ENCODE data around the gene CTSH. TPM values are rescaled to one million over a fixed set of nuclear protein-coding genes. Genes with fewer than 3 reads are reported as not detected.

The CTSH gene
- total RNA-seq, 1 donor from 2014 or later: 67.8 TPM

DNA sequence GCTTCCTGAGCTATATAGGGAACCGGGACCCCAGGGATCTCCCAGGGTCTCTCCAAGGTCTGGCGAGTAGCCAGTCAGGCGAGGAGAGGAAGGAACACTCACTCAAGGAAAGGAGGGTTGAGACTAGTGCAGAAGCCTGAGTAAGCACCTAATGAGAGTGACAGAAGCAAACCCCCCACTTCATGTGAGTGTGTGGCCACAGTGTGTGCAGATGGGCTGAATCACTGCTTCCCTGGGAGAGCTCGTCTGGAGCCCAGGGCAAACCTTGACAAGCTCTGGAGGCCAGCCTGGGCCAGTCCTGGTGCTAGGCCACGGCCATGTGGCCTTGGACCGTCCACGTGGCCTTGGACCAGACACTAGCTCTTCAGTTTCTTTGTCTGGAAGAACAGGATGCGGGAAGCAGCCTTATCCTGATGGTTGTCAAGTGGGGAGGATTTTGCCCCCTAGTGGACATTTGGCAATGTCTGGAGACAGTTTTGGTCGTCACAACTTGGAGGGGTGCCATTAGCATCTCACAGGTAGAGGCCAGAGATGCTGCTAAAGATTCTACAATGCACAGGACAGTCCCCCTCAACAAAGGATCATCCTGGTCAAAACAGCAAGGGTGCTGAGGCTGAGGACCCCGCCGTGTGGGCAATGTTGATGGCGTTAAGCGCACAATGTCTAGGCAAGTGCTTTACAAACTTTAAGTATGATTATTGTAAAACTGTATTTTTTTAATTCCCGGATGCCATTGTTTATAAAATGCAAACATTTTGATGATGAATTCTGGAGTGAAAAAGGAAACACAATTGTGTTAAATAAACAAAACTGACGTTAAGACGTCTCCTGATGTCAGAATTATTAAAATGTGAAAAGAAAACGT, 34.8 kb upstream of the CTSH start:
- ATAC-seq: peak; percentile 30
- no peak for DNase-seq (ENCODE audit: missing footprints)
- intact Hi-C loops (cut with DNase I): loop anchor here (2.0 kb wide), 2 partner anchors 25 to 71 kb away; no protein-coding TSS in a partner anchor

DNA sequence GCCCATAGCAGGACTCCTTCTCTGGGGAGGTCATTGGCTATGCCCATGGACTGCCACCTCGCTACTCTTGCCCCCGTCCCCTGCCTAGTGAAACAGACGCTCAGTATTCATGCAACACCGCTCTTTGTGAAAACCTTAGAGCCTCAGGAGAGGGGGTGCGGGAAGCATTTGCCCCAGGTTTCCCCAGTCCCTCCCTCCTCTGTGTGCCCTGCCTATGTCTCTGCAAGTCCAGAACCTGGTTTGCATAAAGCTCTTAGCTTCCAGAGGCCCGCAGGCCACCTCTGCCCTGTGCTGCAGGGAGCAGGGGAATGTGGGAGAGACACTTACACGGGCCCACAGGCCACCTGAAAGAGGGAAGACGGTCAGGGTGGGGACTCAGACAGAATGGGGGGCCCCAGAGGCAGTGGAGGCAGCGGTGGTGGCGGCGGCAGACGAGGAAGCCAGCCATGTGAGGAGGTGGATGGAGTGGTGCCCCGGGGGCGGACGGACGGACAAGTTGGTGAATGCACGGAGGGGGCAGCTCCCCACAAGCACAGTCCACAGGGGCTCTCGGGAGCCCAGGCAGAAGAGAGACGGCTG, 33.8 kb upstream of the CTSH start:
- no peak for ATAC-seq
- intact Hi-C loops (cut with DNase I): loop anchor here (2.0 kb wide), 2 partner anchors 24 to 70 kb away; no protein-coding TSS in a partner anchor
- DNase-seq (ENCODE audit: missing footprints): no peak

DNA sequence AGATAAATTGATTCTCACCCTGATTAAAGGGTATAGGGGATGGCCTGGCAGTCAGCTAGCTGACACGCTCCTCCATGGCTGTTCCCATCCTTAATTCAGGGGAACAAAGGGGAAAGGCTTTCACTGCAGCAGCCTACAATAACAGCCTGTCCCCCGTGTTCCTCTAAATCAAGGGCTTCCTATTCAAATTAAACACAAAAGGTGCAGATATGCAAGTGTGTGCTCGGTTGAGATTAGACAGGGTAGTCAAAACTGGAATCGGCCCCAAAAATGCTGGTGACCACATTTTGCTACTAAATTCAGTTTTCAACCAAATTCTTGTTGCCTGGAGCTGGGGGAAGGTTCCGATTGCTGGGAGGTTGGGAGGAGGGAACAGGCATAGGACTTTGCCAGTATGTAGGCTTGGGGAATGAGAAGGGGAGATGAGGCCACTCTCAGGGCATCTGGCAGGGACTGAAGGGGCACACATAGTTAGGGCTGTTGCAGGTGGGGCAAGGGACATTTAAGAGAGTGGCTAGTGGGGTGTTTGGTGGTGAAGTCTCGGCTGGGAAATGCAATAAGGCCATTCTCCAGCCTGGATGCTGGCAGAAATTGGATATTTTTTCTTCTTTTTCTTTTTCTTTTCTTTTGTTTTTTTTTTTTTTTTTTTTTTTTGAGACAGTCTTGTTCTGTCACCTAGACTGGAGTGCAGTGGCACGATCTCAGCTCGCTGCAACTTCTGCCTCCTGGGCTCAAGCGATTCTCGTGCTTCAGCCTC, 32.9 kb upstream of the CTSH start:
- ATAC-seq (no peak), DNase-seq (ENCODE audit: missing footprints) (no peak)
- intact Hi-C loops (cut with DNase I): loop anchor here (2.0 kb wide), 2 partner anchors 23 to 69 kb away; no protein-coding TSS in a partner anchor

DNA sequence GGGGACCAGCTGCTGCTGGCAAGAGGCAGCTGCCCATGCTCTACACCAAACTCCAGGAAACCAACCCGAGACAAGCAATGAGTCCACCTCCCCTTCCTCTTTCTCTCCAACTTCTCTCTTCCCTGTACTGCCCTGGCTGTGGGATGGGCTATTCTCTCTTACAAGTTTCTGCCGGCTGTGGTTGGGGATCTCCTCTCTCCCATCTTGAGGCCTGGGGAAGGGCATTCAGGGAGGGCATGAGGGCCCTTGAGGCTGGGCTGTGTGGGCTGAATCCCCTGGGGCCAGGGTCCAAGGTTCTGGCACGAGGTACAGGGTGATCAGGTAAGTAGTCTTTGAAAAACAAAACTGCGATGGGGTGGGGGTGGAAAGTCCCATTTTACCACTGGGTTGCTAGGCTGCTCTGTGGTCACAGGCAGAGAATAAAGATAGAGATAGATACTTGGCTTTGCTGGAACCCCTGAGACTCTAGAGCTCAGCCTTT, 32.3 kb upstream of the CTSH start:
- ATAC-seq (peak; percentile 31), DNase-seq (ENCODE audit: missing footprints) (no peak)
- intact Hi-C loops (cut with DNase I): no loop called here

DNA sequence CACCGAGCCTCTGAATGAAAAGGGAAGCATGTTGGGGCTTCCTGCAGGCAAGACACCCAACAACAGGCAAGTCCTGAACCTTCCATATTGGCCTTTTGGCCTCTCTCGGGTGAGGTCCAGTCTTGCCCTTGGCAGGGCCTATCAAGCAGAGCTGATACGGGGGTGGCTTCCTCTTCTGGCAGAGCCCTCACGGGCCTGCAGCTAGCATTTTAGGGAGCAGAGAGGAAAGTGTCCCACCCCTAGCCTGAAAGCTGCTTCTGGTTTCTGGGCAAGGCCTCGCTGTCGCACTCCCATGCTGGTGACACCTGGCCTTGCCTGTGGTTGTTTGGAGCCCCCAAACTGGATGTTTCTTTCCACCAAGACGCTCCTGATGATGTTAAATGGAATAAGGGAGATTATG, 31.8 kb upstream of the CTSH start:
- DNase-seq (ENCODE audit: missing footprints) (no peak), ATAC-seq (no peak)
- intact Hi-C loops (cut with DNase I): no loop called here

DNA sequence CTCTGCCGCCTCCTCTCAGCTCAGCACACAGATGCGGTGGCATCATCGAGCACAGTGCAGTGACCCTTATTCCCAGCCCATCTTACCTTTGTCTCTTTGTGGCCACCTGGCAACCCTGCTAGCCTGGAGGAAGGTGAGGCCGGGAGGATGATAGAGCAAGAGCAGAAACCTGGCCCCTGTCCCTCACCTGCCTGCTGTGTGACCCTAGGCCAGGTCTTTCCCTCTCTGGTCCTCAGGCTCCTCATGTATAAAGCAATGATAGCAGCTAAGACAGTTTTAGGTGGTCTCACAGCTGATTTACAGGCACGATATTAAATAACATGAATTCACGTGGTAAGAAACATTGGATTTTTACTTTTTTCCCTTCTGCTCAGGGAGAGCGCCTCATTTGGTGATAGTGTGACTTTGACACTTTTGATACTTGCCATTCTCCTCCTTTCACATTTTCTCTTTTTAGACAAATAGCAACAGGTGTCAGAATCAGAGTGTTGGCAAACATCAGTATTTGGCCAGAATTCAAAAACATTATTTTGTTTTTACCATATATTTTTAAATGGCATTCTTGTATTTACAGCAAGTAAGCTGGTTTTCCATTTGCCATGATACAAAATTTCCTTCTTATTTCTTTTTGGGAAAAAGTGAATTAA, 29.5 kb upstream of the CTSH start:
- intact Hi-C loops (cut with DNase I): no loop called here
- DNase-seq (ENCODE audit: missing footprints) (no peak), ATAC-seq (no peak)

DNA sequence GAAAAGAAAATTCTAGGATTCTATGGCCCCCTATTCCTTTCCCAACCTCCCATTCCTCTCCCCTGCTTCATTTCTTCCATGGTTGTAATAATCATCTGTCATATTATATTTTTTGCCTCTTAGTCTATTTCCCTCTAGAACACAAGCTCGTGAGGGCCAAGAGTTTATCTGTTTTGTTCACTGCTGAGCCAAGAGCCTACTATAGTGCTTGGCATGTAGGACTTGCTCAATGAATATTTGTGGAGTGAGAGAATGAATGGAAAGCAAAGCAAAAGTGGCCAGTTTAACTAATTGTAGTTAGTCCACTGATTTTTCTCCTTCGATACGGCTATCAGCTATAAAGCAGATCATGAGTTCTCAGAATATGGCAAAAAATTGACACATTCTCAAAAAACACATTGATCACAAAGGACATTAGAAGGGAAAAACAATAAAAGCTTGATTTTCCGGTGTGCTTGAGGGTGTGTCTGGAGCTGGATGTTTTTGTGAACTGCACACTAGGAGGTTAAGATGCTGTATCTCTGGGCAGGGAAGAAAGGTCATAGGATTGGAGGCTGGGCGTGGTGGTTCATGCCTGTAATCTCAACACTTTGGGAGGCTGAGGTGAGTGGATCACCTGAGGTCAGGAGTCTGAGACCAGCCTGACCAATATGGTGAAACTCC, 25.0 kb upstream of the CTSH start:
- ATAC-seq (no peak), DNase-seq (ENCODE audit: missing footprints) (no peak)
- intact Hi-C loops (cut with DNase I): no loop called here

DNA sequence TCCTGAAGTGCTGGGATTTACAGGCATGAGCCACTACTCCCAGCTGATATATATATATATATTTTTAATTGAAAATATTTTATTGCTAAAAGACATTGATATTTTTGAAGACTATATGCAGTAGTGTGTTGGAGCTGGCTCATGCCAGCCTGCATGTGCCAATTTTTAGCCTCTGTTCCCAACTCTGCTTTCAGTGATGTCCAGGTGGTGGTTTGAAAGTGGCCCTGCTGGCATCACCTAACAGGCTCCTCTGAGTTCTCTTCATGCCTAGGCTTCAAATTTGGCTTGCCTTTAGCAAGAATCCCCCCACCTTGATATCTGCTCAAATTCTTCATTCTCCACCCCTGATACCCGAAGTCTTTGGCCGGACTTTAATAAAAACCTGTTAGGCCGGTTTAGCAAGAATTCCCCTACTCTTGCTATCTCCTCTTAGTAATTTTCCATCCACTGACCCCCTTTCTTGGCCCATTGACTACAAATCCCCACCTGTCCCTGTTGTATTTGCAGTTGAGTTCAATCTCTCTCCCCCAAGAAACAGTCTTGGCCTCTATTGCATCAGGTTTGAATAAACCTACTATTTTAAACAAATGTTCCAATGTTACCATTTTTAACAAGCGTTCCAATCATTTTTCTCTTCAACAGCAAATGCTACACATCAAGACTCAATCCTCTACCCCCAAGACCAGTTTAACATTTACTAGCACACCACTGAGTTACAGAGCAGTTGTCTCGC, 23.9 kb upstream of the CTSH start:
- intact Hi-C loops (cut with DNase I): no loop called here
- no peak for DNase-seq (ENCODE audit: missing footprints)
- no peak for ATAC-seq

DNA sequence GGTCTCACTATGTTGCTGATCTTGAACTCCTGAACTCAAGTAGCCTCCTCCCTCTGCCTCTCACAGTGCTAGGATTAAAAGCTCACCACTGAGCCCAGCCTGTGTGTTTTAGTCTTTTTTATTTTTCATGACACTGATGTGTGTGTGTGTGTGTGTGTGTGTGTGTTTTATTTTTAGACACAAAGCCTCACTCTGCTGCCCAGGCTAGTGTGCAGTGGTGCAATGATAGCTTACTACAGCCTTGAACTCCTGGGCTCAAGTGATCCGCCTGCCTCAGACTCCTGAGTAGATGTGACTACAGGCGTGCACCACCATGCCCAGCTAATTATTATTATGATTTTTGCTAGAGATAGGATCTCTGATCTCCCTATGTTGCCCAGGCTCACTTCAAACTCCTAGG, 23.3 kb upstream of the CTSH start:
- DNase-seq (ENCODE audit: missing footprints): no peak
- intact Hi-C loops (cut with DNase I): no loop called here
- no peak for ATAC-seq

DNA sequence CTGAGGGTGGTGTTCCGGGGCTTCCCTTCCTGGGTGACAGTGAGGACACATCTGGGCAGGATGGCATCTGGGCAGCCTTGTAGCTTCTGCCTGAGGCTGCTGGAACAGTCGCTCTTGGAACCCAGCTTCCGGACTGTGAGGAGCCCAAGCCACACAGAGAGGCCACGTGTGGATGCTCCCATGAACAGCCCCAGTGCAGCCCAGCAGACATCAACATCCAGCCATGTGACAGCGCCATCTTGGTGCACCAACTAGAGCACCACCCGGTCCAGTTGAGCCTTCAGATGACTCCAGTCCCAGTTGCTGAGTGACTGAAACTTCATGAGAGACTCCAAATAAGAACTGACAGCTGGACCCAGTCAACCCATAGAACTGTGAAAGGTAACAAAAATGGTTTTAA, 15.5 kb upstream of the CTSH start:
- ATAC-seq: no peak
- DNase-seq (ENCODE audit: missing footprints): no peak
- intact Hi-C loops (cut with DNase I): no loop called here

DNA sequence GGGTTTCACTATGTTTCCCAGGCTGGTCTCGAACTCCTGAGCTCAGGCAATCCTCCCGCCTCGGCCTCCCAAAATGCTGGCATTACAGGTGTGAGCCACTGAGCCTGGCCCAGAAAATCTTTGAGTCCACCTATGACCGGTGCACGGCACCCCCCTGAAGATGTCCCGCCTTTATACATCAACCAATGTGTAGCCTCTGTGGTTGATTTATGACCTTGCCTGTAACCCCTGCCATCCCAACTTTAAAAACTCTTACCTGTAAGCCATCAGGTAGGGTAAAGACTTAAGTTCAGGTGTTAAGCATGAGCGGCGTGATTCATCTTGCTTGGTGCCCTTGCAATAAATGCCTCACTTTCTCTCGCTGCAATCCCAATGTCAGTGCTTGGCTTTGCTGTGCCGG, 14.5 kb upstream of the CTSH start:
- ATAC-seq: no peak
- intact Hi-C loops (cut with DNase I): no loop called here
- no peak for DNase-seq (ENCODE audit: missing footprints)

DNA sequence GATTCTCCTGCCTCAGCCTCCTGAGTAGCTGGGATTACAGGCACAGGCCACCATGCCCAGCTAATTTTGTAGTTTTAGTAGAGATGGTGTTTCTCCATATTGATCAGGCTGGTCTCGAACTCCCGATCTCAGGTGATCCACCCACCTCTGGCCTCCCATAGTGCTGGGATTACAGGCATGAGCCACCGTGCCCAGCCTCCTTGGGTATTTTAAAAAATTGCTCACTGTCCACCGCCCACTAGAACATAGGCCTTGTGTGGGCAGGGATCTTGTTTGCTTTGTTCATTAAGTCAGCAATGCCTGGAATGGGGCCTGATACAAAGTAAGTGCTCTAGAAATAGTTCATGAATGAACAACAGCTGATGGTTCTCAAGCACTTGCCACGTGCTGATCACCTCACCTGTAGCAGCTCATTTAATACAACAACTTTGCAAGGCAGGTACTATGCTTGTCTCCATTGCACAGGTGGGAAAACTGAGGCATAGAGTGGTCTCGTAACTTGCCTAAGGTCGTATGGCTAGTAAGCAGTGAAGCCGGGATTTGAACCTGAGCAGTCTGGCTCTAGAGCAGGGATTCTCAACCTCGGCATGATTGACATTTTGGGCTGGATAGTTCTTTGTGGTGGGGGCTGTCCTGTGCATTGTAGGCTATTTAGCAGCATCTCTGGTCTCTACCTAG, 12.7 kb upstream of the CTSH start:
- ATAC-seq: no peak

DNA sequence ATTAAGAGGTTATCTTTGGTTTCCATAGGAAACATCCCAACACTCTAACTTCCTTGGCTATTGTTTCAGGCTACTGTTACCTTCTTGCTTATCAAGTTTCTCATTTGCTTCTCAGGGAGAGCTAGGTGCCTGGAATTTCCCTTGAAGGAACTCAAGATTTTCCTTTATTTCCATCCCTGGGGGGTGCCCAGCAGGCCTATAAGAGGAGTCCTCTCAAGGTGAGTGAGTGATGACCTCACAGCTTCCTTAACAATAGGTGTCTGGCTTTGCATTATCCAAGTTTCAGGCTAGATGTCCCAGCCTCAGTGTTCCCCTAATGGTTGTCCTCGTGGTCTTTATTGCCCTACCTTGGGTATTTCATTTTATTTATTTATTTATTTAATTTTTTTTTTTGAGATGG, 12.1 kb upstream of the CTSH start:
- ATAC-seq: no peak
- DNase-seq (ENCODE audit: missing footprints): no peak
- intact Hi-C loops (cut with DNase I): no loop called here

More for the DNA sequence above, 12.7 kb upstream of the CTSH start:
- DNase-seq (ENCODE audit: missing footprints): no peak
- intact Hi-C loops (cut with DNase I): no loop called here

DNA sequence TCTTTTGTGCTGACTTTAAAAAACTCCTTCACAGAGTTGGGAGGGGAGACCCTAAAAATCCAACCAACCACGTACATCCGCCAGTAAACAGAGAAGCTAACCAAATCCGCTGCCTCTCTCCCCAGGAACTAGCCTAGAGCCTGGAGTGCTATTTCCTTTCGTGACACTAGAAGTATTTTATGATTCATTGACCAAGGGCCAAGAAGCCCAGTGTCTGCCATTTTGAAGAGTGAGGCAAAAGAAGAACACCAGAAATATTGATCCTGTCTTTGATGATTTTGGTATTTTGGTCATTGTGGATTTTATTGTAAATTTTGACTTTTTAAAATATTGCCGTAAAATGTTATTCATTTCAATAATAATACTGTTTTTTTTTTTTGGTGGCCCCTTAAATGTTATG, 10.5 kb upstream of the CTSH start:
- DNase-seq (ENCODE audit: missing footprints) (no peak), ATAC-seq (no peak)
- intact Hi-C loops (cut with DNase I): loop anchor here (2.0 kb wide), 1 partner anchor 23 kb away; no protein-coding TSS in a partner anchor

DNA sequence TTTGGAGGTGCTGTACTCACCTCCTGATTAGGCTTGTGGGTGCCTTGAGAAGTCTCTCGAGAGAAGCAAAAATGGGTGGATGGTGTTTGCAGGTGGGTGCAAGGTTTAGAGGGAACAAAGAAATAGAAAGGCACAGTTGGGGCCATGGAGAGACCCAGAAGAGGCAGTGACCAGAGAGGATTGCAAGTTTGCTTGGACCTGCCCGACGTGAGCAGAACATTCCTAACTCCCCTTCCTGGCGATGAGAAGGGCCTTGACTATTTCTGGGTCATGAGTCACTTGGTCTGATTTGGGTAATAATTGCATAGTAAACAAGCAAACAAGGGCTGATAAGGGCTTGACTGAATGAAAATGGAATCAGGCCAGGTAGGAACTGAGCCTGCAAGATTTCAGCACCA, 7.0 kb upstream of the CTSH start:
- ATAC-seq: no peak
- no peak for DNase-seq (ENCODE audit: missing footprints)
- intact Hi-C loops (cut with DNase I): no loop called here

DNA sequence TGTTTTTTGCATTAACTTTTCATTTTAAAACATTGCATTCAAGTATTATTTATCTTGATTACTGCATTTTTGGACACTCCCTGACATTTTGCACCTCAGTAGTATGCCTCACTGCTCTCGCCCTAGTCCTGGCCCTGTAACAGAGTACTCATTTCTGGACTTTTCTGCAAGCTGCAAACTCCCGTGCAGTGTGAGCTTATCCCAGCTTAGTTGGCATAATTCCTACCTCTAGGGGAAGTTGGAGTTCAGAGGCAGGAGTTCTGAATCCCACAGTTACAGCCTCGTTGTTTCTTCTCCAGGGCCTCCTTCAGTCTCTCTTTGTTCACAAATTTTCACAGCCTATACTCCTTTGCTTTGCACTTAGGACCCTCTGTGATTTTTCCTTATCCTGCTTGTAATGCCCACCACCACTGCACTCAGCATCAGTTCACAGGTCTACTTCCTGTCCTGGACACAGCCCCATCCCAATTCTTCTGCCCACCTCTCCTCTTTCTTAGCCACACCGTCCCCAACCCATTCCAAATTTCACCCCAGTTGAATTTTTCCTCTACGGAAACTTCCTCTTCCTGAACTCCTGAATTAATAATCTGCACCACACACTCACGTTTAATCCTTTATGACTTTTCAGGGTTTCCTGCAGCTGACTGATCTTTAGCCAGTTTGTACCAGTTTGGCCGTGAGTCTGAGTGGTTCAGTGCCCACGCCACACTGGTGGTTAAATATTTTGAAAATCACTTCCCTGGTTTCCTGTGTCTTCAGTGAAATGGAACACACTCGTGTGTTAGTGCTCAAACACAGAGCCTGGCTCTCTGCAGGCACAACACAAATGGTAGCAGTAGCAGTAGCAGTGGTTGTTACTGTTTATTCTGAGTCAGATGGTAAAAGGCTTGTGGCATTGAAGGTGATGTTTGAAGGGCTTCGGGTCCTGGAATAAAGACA, 6.3 kb upstream of the CTSH start:
- intact Hi-C loops (cut with DNase I): no loop called here
- ATAC-seq (peak; percentile 44), DNase-seq (ENCODE audit: missing footprints) (no peak)

Data from Right ventricle myocardium inferior (tissue), 1 donor.